HTR-8/SVneo (cell line): Measurements from ENCODE around the gene CTNNA3.

Source experiments
- DNase-seq: peaks from one replicate; pipeline ENCODE4 v3.0.0; 2011; ENCODE audit warnings: low spot score, mixed read lengths; ENCODE audit not compliant: insufficient read length
- FAIRE-seq: peaks from 2 replicates; lab custom pipeline; 2011; peaks lifted over from hg19 to GRCh38; lab: Jason Lieb, UNC

The CTNNA3 gene

GRCh38 chr10:66844176-66844942 is 851.6 kb downstream of the CTNNA3 start:
- FAIRE-seq (no peak), DNase-seq (no peak)

GRCh38 chr10:66843396-66843795 is 852.6 kb downstream of the CTNNA3 start:
- DNase-seq (no peak), FAIRE-seq (no peak)

GRCh38 chr10:66842867-66843266 is 853.1 kb downstream of the CTNNA3 start:
- DNase-seq (no peak), FAIRE-seq (no peak)

GRCh38 chr10:66842371-66842770 is 853.6 kb downstream of the CTNNA3 start:
- no peak for DNase-seq
- FAIRE-seq, result no peak

- no peak for DNase-seq
- FAIRE-seq, result no peak
Observed at GRCh38 chr10:66838656-66839055, 857.3 kb downstream of the CTNNA3 start.

- DNase-seq, result peak; percentile 48
- no peak for FAIRE-seq
Observed at GRCh38 chr10:66837990-66838389, 858.0 kb downstream of the CTNNA3 start.

GRCh38 chr10:66837335-66837734 is 858.7 kb downstream of the CTNNA3 start:
- DNase-seq, result no peak
- no peak for FAIRE-seq

- FAIRE-seq (no peak), DNase-seq (no peak)
Observed at GRCh38 chr10:66836771-66837170, 859.2 kb downstream of the CTNNA3 start.

- DNase-seq, result peak; percentile 39
- FAIRE-seq, result peak; percentile 55
Observed at GRCh38 chr10:66836057-66836456, 859.9 kb downstream of the CTNNA3 start.

- FAIRE-seq, result no peak
Observed at GRCh38 chr10:66835400-66835799, 860.6 kb downstream of the CTNNA3 start.

GRCh38 chr10:66834802-66835201 is 861.2 kb downstream of the CTNNA3 start:
- no peak for DNase-seq
- FAIRE-seq, result no peak

More at GRCh38 chr10:66835400-66835799, 860.6 kb downstream of the CTNNA3 start:
- no peak for DNase-seq

- FAIRE-seq (no peak), DNase-seq (no peak)
Observed at GRCh38 chr10:66833861-66834260, 862.1 kb downstream of the CTNNA3 start.

GRCh38 chr10:66832781-66833422 is 863.1 kb downstream of the CTNNA3 start:
- FAIRE-seq (no peak), DNase-seq (no peak)

- DNase-seq (no peak), FAIRE-seq (no peak)
Observed at GRCh38 chr10:66828957-66829356, 867.0 kb downstream of the CTNNA3 start.

- FAIRE-seq (no peak), DNase-seq (peak; percentile 39)
Observed at GRCh38 chr10:66827353-66827752, 868.6 kb downstream of the CTNNA3 start.

- FAIRE-seq (no peak), DNase-seq (no peak)
Observed at GRCh38 chr10:66823301-66823700, 872.7 kb downstream of the CTNNA3 start.

- no peak for DNase-seq
- FAIRE-seq, result no peak
Observed at GRCh38 chr10:66822801-66823200, 873.2 kb downstream of the CTNNA3 start.

GRCh38 chr10:66819691-66820090 is 876.3 kb downstream of the CTNNA3 start:
- FAIRE-seq, result no peak
- no peak for DNase-seq

GRCh38 chr10:66813122-66813521 is 882.9 kb downstream of the CTNNA3 start:
- DNase-seq (no peak), FAIRE-seq (no peak)

- FAIRE-seq, result no peak
- DNase-seq, result no peak
Observed at GRCh38 chr10:66811211-66811610, 884.8 kb downstream of the CTNNA3 start.

GRCh38 chr10:66809402-66809801 is 886.6 kb downstream of the CTNNA3 start:
- no peak for DNase-seq
- no peak for FAIRE-seq

GRCh38 chr10:66805612-66806011 is 890.4 kb downstream of the CTNNA3 start:
- DNase-seq (no peak), FAIRE-seq (no peak)
